HepG2 (cell line): ENCODE measurements around the gene CREB1. TPM values are rescaled to one million over a fixed set of nuclear protein-coding genes. Genes with fewer than 3 reads are reported as not detected.

ENCODE experiments used
- GATA4 ChIP-seq: sonication (generic); IDR thresholded peaks from 2 replicates; pipeline ENCODE4 v1.6.1; 2016; ENCODE audit warnings: antibody characterized with exemption, low read depth, borderline replicate concordance
- JARID2 ChIP-seq: sonication (generic); formaldehyde crosslinking; IDR thresholded peaks from 2 replicates; pipeline ENCODE4 v1.8.1; 2023; ENCODE audit warnings: missing genetic modification reagents, inconsistent platforms; ENCODE audit not compliant: insufficient replicate concordance
- KDM1A ChIP-seq: IDR thresholded peaks from 2 replicates; pipeline ENCODE4 v1.6.1; 2016; ENCODE audit warnings: missing compliant biosample characterization
- NFRKB ChIP-seq: fragments of 450-650 bp; IDR thresholded peaks from 2 replicates; pipeline ENCODE4 v1.6.1; 2017
- POGZ ChIP-seq: sonication (generic); formaldehyde crosslinking; IDR thresholded peaks from 2 replicates; pipeline ENCODE4 v1.4.0; 2020; ENCODE audit warnings: mild to moderate bottlenecking, missing genetic modification reagents
- REXO4 ChIP-seq: sonication (generic); formaldehyde crosslinking; IDR thresholded peaks from 2 replicates; pipeline ENCODE4 v1.8.0; 2022; ENCODE audit warnings: missing genetic modification reagents, mild to moderate bottlenecking, borderline replicate concordance
- SNAPC2 ChIP-seq: sonication (generic); formaldehyde crosslinking; IDR thresholded peaks from 2 replicates; pipeline ENCODE4 v1.8.1; 2022; ENCODE audit warnings: mild to moderate bottlenecking, missing genetic modification reagents
- SP1 ChIP-seq, 2 experiments: fragments of 450-650 bp in 1 of 2; sonication (generic) in 1 of 2; formaldehyde crosslinking in 1 of 2; IDR thresholded peaks; 2 replicates each; pipeline versions ENCODE4 v1.4.0 to v1.6.1; 2016 to 2020; ENCODE audit warnings: missing genetic modification reagents in 1 of 2
- XBP1 ChIP-seq: sonication (generic); formaldehyde crosslinking; IDR thresholded peaks from 2 replicates; pipeline ENCODE4 v1.5.0; 2020; ENCODE audit warnings: missing genetic modification reagents
- ZBTB7B ChIP-seq: sonication (generic); formaldehyde crosslinking; IDR thresholded peaks from 2 replicates; pipeline ENCODE4 v1.4.0; 2020; ENCODE audit warnings: missing genetic modification reagents
- ZNF230 ChIP-seq: sonication (generic); formaldehyde crosslinking; IDR thresholded peaks from 2 replicates; pipeline ENCODE4 v1.4.0; 2020; ENCODE audit warnings: mild to moderate bottlenecking, missing genetic modification reagents
- ZNF3 ChIP-seq: IDR thresholded peaks from 2 replicates; pipeline ENCODE4 v1.7.0; 2017; ENCODE audit warnings: inconsistent platforms
- ZNF547 ChIP-seq: sonication (generic); formaldehyde crosslinking; IDR thresholded peaks from 2 replicates; pipeline ENCODE4 v1.5.1; 2020; ENCODE audit warnings: mild to moderate bottlenecking, missing genetic modification reagents
- ZNF607 ChIP-seq: sonication (generic); formaldehyde crosslinking; IDR thresholded peaks from 2 replicates; pipeline ENCODE4 v1.5.1; 2020; ENCODE audit warnings: missing genetic modification reagents, mild to moderate bottlenecking, borderline replicate concordance
- ZNF777 ChIP-seq: sonication (generic); formaldehyde crosslinking; IDR thresholded peaks from 2 replicates; pipeline ENCODE4 v1.4.0; 2020; ENCODE audit warnings: missing genetic modification reagents
- ZZZ3 ChIP-seq: sonication (generic); formaldehyde crosslinking; IDR thresholded peaks from 2 replicates; pipeline ENCODE4 v1.4.0; 2020; ENCODE audit warnings: missing genetic modification reagents, mild to moderate bottlenecking, borderline replicate concordance
- polyA plus RNA-seq, 8 experiments: library from polyadenylated mRNA; depleted of rRNA in 3 of 8; stranded (reverse) in 7 of 8; unstranded in 1 of 8; fragments of >200 nt; fragmentation: Illumina TruSeq in 4 of 8; extraction: Trizol in 4 of 8; gene quantifications; 2 replicates each; pipeline versions ENCODE4 v1.2.1 to v1.2.3, GENCODE V29; 2011 to 2016; ENCODE audit warnings: low read depth in 4 of 8, missing spikeins in 1 of 8, mixed read lengths in 1 of 8; ENCODE audit not compliant: insufficient read depth in 1 of 8
- total RNA-seq, 5 experiments: library from RNA; depleted of rRNA; stranded (reverse); fragments of >200 nt; fragmentation: Illumina TruSeq; extraction: Trizol; gene quantifications; 2 replicates each; pipeline ENCODE4 v1.2.3, GENCODE V29; 2016; ENCODE audit warnings: low read depth in 1 of 5
- TF ChIP-seq, protein P1 (sequence below): sonication (generic); formaldehyde crosslinking; IDR thresholded peaks from 2 replicates; pipeline ENCODE4 v1.5.0; 2020; ENCODE audit warnings: missing genetic modification reagents
- TF ChIP-seq, protein P2 (sequence below): sonication (generic); formaldehyde crosslinking; IDR thresholded peaks from 2 replicates; pipeline ENCODE4 v1.5.1; 2020; ENCODE audit warnings: missing genetic modification reagents, mild to moderate bottlenecking, borderline replicate concordance
- TF ChIP-seq, protein P3 (sequence below): IDR thresholded peaks from 2 replicates; pipeline ENCODE4 v1.6.1; 2016; ENCODE audit warnings: control low read depth
- TF ChIP-seq, protein P4 (sequence below): sonication (generic); formaldehyde crosslinking; IDR thresholded peaks from 2 replicates; pipeline ENCODE4 v1.9.0; 2022; ENCODE audit warnings: low read depth, missing genetic modification reagents
- TF ChIP-seq, protein P5 (sequence below): sonication (generic); formaldehyde crosslinking; IDR thresholded peaks from 2 replicates; pipeline ENCODE4 v1.5.0; 2020; ENCODE audit warnings: mild to moderate bottlenecking, missing genetic modification reagents
- TF ChIP-seq, protein P6 (sequence below): sonication (generic); formaldehyde crosslinking; IDR thresholded peaks from 2 replicates; pipeline ENCODE4 v1.4.0; 2020; ENCODE audit warnings: mild to moderate bottlenecking, low read depth, missing genetic modification reagents

Gene CREB1
- total and polyA plus RNA-seq, 2 of the 13 experiments (the other 11 are each of a cell fraction or from before 2014, with no cell fraction given) = 51.8 to 51.9 TPM

DNA sequence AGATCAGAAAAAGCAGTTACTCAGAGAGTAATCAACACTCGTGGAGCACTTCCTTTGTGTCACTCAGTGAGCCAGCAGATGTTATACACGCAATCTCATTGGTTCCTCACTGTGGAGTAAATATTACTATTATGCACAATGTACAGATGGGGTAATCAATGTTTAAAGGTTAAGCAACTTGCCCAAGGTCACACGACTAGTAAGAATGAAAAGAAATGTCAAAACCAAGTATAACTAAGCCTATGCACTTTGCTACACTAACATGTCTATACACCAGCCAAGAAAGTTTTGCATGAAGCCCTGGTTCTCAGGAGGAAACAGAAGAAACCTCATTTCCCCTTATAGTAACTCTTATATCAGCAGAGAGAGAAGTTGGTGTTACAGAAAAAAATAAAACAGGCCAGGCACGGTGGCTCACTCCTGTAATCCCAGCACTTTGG, 90.0 kb downstream of the CREB1 start (continued):
- no peak for TF ChIP-seq ZBTB7B
- TF ChIP-seq XBP1 (CRISPR knock-in tag) = no peak
- TF ChIP-seq ZNF3 (CRISPR knock-in tag) = peak; percentile 88
- no peak for TF ChIP-seq KDM1A
- no peak for TF ChIP-seq SP1 (IDR thresholded peaks at IDR 0.05)
- no peak for TF ChIP-seq SP1 (CRISPR knock-in tag; IDR thresholded peaks at IDR 0.05)
- no peak for TF ChIP-seq JARID2 (CRISPR knock-in tag)
- TF ChIP-seq POGZ (CRISPR knock-in tag) = peak; percentile 64; the same call in 1 of the 2 replicates
- TF ChIP-seq ZZZ3 (CRISPR knock-in tag) = no peak
- TF ChIP-seq ZNF230 = no peak
- TF ChIP-seq, protein P1, sequence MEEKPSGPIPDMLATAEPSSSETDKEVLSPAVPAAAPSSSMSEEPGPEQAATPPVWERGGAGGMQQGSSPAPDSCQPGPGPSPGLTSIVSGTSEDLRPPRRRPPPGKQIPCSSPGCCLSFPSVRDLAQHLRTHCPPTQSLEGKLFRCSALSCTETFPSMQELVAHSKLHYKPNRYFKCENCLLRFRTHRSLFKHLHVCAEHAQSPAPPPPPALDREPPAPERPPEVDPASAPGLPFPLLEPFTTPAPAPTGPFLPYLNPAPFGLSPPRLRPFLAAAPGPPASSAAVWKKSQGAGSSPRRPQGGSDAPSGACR (CRISPR knock-in tag) = peak; percentile 68; the same call in 1 of the 2 replicates
- TF ChIP-seq, protein P2, sequence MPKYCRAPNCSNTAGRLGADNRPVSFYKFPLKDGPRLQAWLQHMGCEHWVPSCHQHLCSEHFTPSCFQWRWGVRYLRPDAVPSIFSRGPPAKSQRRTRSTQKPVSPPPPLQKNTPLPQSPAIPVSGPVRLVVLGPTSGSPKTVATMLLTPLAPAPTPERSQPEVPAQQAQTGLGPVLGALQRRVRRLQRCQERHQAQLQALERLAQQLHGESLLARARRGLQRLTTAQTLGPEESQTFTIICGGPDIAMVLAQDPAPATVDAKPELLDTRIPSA (CRISPR knock-in tag) = no peak
- TF ChIP-seq, protein P3, sequence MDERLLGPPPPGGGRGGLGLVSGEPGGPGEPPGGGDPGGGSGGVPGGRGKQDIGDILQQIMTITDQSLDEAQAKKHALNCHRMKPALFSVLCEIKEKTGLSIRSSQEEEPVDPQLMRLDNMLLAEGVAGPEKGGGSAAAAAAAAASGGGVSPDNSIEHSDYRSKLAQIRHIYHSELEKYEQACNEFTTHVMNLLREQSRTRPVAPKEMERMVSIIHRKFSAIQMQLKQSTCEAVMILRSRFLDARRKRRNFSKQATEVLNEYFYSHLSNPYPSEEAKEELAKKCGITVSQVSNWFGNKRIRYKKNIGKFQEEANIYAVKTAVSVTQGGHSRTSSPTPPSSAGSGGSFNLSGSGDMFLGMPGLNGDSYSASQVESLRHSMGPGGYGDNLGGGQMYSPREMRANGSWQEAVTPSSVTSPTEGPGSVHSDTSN (CRISPR knock-in tag) = peak; percentile 70
- TF ChIP-seq REXO4 (CRISPR knock-in tag) = no peak
- no peak for TF ChIP-seq SNAPC2 (CRISPR knock-in tag)
- TF ChIP-seq, protein P4, sequence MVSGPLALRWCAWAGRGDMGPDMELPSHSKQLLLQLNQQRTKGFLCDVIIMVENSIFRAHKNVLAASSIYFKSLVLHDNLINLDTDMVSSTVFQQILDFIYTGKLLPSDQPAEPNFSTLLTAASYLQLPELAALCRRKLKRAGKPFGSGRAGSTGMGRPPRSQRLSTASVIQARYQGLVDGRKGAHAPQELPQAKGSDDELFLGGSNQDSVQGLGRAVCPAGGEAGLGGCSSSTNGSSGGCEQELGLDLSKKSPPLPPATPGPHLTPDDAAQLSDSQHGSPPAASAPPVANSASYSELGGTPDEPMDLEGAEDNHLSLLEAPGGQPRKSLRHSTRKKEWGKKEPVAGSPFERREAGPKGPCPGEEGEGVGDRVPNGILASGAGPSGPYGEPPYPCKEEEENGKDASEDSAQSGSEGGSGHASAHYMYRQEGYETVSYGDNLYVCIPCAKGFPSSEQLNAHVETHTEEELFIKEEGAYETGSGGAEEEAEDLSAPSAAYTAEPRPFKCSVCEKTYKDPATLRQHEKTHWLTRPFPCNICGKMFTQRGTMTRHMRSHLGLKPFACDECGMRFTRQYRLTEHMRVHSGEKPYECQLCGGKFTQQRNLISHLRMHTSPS (CRISPR knock-in tag) = no peak
- no peak for TF ChIP-seq ZNF547 (CRISPR knock-in tag)
- TF ChIP-seq GATA4 = no peak
- TF ChIP-seq, protein P5, sequence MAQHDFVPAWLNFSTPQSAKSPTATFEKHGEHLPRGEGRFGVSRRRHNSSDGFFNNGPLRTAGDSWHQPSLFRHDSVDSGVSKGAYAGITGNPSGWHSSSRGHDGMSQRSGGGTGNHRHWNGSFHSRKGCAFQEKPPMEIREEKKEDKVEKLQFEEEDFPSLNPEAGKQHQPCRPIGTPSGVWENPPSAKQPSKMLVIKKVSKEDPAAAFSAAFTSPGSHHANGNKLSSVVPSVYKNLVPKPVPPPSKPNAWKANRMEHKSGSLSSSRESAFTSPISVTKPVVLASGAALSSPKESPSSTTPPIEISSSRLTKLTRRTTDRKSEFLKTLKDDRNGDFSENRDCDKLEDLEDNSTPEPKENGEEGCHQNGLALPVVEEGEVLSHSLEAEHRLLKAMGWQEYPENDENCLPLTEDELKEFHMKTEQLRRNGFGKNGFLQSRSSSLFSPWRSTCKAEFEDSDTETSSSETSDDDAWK (CRISPR knock-in tag) = no peak
- TF ChIP-seq NFRKB = no peak
- no peak for TF ChIP-seq ZNF607
- TF ChIP-seq, protein P6, sequence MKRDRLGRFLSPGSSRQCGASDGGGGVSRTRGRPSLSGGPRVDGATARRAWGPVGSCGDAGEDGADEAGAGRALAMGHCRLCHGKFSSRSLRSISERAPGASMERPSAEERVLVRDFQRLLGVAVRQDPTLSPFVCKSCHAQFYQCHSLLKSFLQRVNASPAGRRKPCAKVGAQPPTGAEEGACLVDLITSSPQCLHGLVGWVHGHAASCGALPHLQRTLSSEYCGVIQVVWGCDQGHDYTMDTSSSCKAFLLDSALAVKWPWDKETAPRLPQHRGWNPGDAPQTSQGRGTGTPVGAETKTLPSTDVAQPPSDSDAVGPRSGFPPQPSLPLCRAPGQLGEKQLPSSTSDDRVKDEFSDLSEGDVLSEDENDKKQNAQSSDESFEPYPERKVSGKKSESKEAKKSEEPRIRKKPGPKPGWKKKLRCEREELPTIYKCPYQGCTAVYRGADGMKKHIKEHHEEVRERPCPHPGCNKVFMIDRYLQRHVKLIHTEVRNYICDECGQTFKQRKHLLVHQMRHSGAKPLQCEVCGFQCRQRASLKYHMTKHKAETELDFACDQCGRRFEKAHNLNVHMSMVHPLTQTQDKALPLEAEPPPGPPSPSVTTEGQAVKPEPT = no peak
- TF ChIP-seq ZNF777 = no peak
